IMR-90 (cell line): ENCODE results near the gene C10orf71. TPM values are rescaled to one million over a fixed set of nuclear protein-coding genes. Genes with fewer than 3 reads are reported as not detected.

Experiments
- ATAC-seq: fragments of 200-7000 bp; cut with Tn5 transposase; 2 replicates; pipeline ENCODE4 v1.9.1; 2020; ENCODE audit warnings: low read depth, mild to moderate bottlenecking, moderate library complexity
- BruUV-seq: library from RNA; stranded (reverse); fragments of 400-500 nt; replicated peaks from 2 replicates; lab custom pipeline; 2021; lab: Mats Ljungman, UMichigan
- CTCF ChIA-PET: fragments of 300-600 bp; formaldehyde crosslinking; extraction: SDS; loops from one replicate; lab custom pipeline; 2021; ENCODE audit warnings: antibody characterized with exemption; lab: Yijun Ruan, JAX
- POLR2A ChIA-PET: fragments of 300-600 bp; sonication (Branson Sonifier 250); formaldehyde crosslinking; loops from one replicate; lab custom pipeline; 2022; ENCODE audit warnings: antibody characterized with exemption; ENCODE audit not compliant: unreplicated experiment; lab: Charles Lee
- DNase-seq: peaks from one replicate; pipeline ENCODE4 v3.0.0; 2013
- H2AFZ ChIP-seq: replicated peaks from 2 replicates; pipeline ENCODE3; 2013; ENCODE audit warnings: low read length, mild to moderate bottlenecking; ENCODE audit not compliant: poor library complexity
- H2AK5ac ChIP-seq: 2 replicates; pipeline ENCODE4 v1.6.1; 2013; ENCODE audit warnings: low read depth, low read length, inconsistent platforms
- H2AK9ac ChIP-seq: replicated peaks from 2 replicates; pipeline ENCODE3; 2013; ENCODE audit warnings: mild to moderate bottlenecking, low read depth, low read length, moderate library complexity; ENCODE audit not compliant: poor library complexity
- H2BK120ac ChIP-seq: 2 replicates; pipeline ENCODE4 v1.6.1; 2013; ENCODE audit warnings: low read depth, low read length, inconsistent platforms
- H2BK15ac ChIP-seq: 3 replicates; pipeline ENCODE4 v1.6.1; 2013; ENCODE audit warnings: low read depth, low read length, inconsistent platforms
- H2BK20ac ChIP-seq: 2 replicates; pipeline ENCODE4 v1.6.1; 2013; ENCODE audit warnings: low read depth, mild to moderate bottlenecking, inconsistent platforms, low read length, moderate library complexity
- H2BK5ac ChIP-seq: 2 replicates; pipeline ENCODE4 v1.6.1; 2013; ENCODE audit warnings: mild to moderate bottlenecking, low read depth, low read length, inconsistent platforms; ENCODE audit not compliant: poor library complexity, severe bottlenecking
- H3K14ac ChIP-seq: replicated peaks from 2 replicates; pipeline ENCODE4 v1.6.1; 2013; ENCODE audit warnings: low read depth, low read length, inconsistent platforms
- H3K18ac ChIP-seq: 2 replicates; pipeline ENCODE4 v1.6.1; 2013; ENCODE audit warnings: low read depth, low read length, control low read depth
- H3K23ac ChIP-seq: 2 replicates; pipeline ENCODE4 v1.6.1; 2013; ENCODE audit warnings: low read depth, low read length, inconsistent platforms
- H3K27ac ChIP-seq: 2 replicates; pipeline ENCODE4 v1.5.1; 2013; ENCODE audit warnings: mild to moderate bottlenecking, control low read depth, low read length; ENCODE audit not compliant: insufficient read depth
- H3K27me3 ChIP-seq: 2 replicates; pipeline ENCODE4 v1.6.1; 2013; ENCODE audit warnings: low read length; ENCODE audit not compliant: control insufficient read depth, insufficient read depth
- H3K36me3 ChIP-seq: 2 replicates; pipeline ENCODE4 v1.6.1; 2013; ENCODE audit warnings: low read length, mixed read lengths; ENCODE audit not compliant: control insufficient read depth, insufficient read depth
- H3K4ac ChIP-seq: 2 replicates; pipeline ENCODE4 v1.6.1; 2013; ENCODE audit warnings: low read depth, low read length, inconsistent platforms
- H3K4me1 ChIP-seq: 2 replicates; pipeline ENCODE4 v1.6.1; 2013; ENCODE audit warnings: low read length, mixed read lengths; ENCODE audit not compliant: control insufficient read depth, insufficient read depth
- H3K4me2 ChIP-seq: 2 replicates; pipeline ENCODE4 v1.6.1; 2013; ENCODE audit warnings: low read depth, mild to moderate bottlenecking, control low read depth, low read length, moderate library complexity
- H3K4me3 ChIP-seq: 2 replicates; pipeline ENCODE4 v1.5.1; 2013; ENCODE audit warnings: low read depth, mild to moderate bottlenecking, control low read depth, low read length, moderate library complexity; ENCODE audit not compliant: insufficient read depth
- H3K56ac ChIP-seq: 2 replicates; pipeline ENCODE4 v1.6.1; 2013; ENCODE audit warnings: low read length, inconsistent platforms; ENCODE audit not compliant: insufficient read depth; ENCODE audit errors: extremely low read depth
- H3K79me1 ChIP-seq, 2 experiments: 2 replicates each; pipeline ENCODE4 v1.6.1; 2013; ENCODE audit warnings: low read length in 2 of 2, inconsistent platforms in 1 of 2, low read depth in 1 of 2
- H3K9ac ChIP-seq: 2 replicates; pipeline ENCODE4 v1.6.1; 2013; ENCODE audit warnings: low read depth, low read length, control low read depth
- H3K9me1 ChIP-seq: 2 replicates; pipeline ENCODE4 v1.6.1; 2013; ENCODE audit warnings: low read length, inconsistent platforms; ENCODE audit not compliant: insufficient read depth
- H3K9me3 ChIP-seq: 2 replicates; pipeline ENCODE4 v1.6.1; 2013; ENCODE audit warnings: low read length; ENCODE audit not compliant: control insufficient read depth, insufficient read depth
- H4K20me1 ChIP-seq: 2 replicates; pipeline ENCODE4 v1.6.1; 2013; ENCODE audit warnings: low read length, inconsistent platforms; ENCODE audit not compliant: insufficient read depth
- H4K5ac ChIP-seq: 2 replicates; pipeline ENCODE4 v1.6.1; 2013; ENCODE audit warnings: mild to moderate bottlenecking, low read depth, low read length, control low read depth
- H4K8ac ChIP-seq, 2 experiments: 2 replicates each; pipeline ENCODE4 v1.6.1; 2013; ENCODE audit warnings: low read depth in 2 of 2, low read length in 2 of 2, control low read depth in 1 of 2, inconsistent platforms in 1 of 2
- H4K91ac ChIP-seq: 2 replicates; pipeline ENCODE4 v1.6.1; 2013; ENCODE audit warnings: low read depth, low read length, inconsistent platforms; ENCODE audit not compliant: insufficient read depth
- BHLHE40 ChIP-seq: fragments of 150-350 bp; IDR thresholded peaks from 2 replicates; pipeline ENCODE4 v1.6.1; 2016; ENCODE audit warnings: mild to moderate bottlenecking, low read depth, low read length
- FOS ChIP-seq: fragments of 150-350 bp; IDR thresholded peaks from 2 replicates; pipeline ENCODE4 v1.6.1; 2016; ENCODE audit warnings: low read depth, low read length
- WGBS, 2 experiments: methylation state at CpG; one replicate each; pipeline versions ENCODE4 v1.1.5 to v1.1.7; 2013; ENCODE audit warnings: missing lambda C conversion rate in 2 of 2; ENCODE audit not compliant: insufficient read length in 1 of 2; ENCODE audit errors: extremely low coverage in 2 of 2; 5-methylcytosine and 5-hydroxymethylcytosine counted together
- dilution Hi-C: fragments of 300-500 bp; cut with HindIII; formaldehyde crosslinking; loops from one replicate; pipeline ENCODE4 v1.14.3; 2018; ENCODE audit warnings: low sequenced_read_pairs; ENCODE audit not compliant: unreplicated experiment
- in situ Hi-C: fragments of 300-500 bp; cut with MboI; formaldehyde crosslinking; loops from 3 replicates; pipeline ENCODE4 v1.14.3; 2019; ENCODE audit warnings: low sequenced_read_pairs, inconsistent platforms, mixed read lengths
- intact Hi-C: fragments of 100-400 bp; cut with micrococcal nuclease; formaldehyde crosslinking; loops from 2 replicates; pipeline ENCODE4 v1.10.0; 2022
- polyA plus RNA-seq, 3 experiments: library from polyadenylated mRNA; depleted of rRNA; stranded (reverse); fragments of >200 nt; gene quantifications; 2 replicates each; pipeline ENCODE4 v1.2.3, GENCODE V29; 2012; ENCODE audit warnings: low replicate concordance in 1 of 3
- total RNA-seq: library from RNA; depleted of rRNA; stranded (reverse); fragments of >200 nt; gene quantifications from 2 replicates; pipeline ENCODE4 v1.2.3, GENCODE V29; 2012; rRNA removed

C10orf71 gene
- total and polyA plus RNA-seq, 2 of the 4 experiments (the other 2 are of a cell fraction) = not detected

DNA sequence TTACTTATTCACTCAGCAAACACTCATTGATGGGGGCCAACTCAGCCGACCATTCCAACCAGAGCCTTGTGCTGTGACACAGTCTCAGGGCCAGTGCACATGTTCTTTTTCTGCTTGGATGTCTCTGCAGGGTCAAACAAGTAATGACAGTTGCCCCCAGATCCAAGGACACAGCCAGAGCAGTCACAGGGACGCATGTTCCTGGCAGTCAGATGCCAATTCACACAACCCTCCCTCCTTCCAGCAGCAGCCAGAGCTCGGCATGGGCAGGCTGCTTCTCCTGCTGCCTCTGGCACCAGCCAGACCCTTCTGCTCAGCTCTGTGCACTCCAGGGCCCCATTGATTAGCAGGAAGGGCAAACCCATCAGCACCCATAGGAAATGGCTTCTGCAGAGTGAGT, 76.6 kb downstream of the C10orf71 start:
- Histone ChIP-seq H4K91ac (no peak overlapping the region), H4K20me1 (no peaks in the 10 kb centered on the region), H2BK20ac (no peak overlapping the region), H2BK5ac (no peak overlapping the region), H4K5ac (no peak overlapping the region), H2BK120ac (no peak overlapping the region), H3K4me2 (no peak overlapping the region), H3K4me1 (no peaks in the 10 kb centered on the region), H3K27ac (no peak overlapping the region), H3K36me3 (no peaks in the 10 kb centered on the region), H2AK9ac (no peak overlapping the region), H3K9me1 (no peaks in the 10 kb centered on the region), H3K4me3 (no peak overlapping the region), H3K23ac (no peak overlapping the region), H3K4ac (no peak overlapping the region), H3K56ac (no peak overlapping the region), H3K18ac (no peak overlapping the region), H3K79me1 (no peaks in the 10 kb centered on the region), H3K27me3 (peaks cover 24% of the 10 kb centered on the region), H3K14ac (no peak overlapping the region), H2AFZ (no peak overlapping the region), H3K9ac (no peak overlapping the region), H4K8ac (no peak overlapping the region), H2BK15ac (no peak overlapping the region), H3K9me3 (no peaks in the 10 kb centered on the region), H2AK5ac (no peak overlapping the region)
- in situ Hi-C loops = no loop called here
- TF ChIP-seq BHLHE40 (no peak), FOS (no peak)
- ATAC-seq (no peak), DNase-seq (no peak)
- WGBS, 2 experiments = 67% methylated on average over 1 of the region's 3 CpGs; no CpG with 5 or more reads in 1 of the 2 experiments
- intact Hi-C loops = no loop called here
- BruUV-seq = no TSS peak
- POLR2A ChIA-PET = no interaction called here
- dilution Hi-C loops = no loop called here
- CTCF ChIA-PET = no interaction called here

Other genes with a start within 250 kb of the C10orf71 start
- gene VSTM4, start 183.6 kb upstream of the C10orf71 start, total RNA-seq = 2.5 and 2.9 TPM in 2 replicates
- 2.1 and 2.4 TPM in 2 replicates for gene VSTM4, start 183.6 kb upstream of the C10orf71 start, polyA plus RNA-seq (2012; rRNA removed)
- not detected in 2 replicates for gene FAM170B, start 165.1 kb upstream of the C10orf71 start, total RNA-seq
- gene FAM170B, start 165.1 kb upstream of the C10orf71 start, polyA plus RNA-seq (2012; rRNA removed) = not detected in 2 replicates
- gene TMEM273, start 110.8 kb upstream of the C10orf71 start, total RNA-seq = not detected in 2 replicates
- not detected in 2 replicates for gene TMEM273, start 110.8 kb upstream of the C10orf71 start, polyA plus RNA-seq (2012; rRNA removed)
- not detected in 2 replicates for gene DRGX, start 96.9 kb downstream of the C10orf71 start, total RNA-seq
- gene DRGX, start 96.9 kb downstream of the C10orf71 start, polyA plus RNA-seq (2012; rRNA removed) = not detected in 2 replicates
- gene ERCC6, start 240.0 kb downstream of the C10orf71 start, total RNA-seq = 14.9 and 18.1 TPM in 2 replicates
- gene ERCC6, start 240.0 kb downstream of the C10orf71 start, polyA plus RNA-seq (2012; rRNA removed) = 7.2 and 7.3 TPM in 2 replicates